Ovary (tissue), 3 donors: Measurements from ENCODE around the gene MAP1B.

Experiments used
- CTCF ChIP-seq, 3 donors: fragments of 450-650 bp in 2 of 3; fragments of 200-600 bp in 1 of 3; IDR thresholded peaks; one replicate each; pipeline versions ENCODE4 v1.5.1 to v1.8.0; 2016 to 2022; ENCODE audit warnings: antibody characterized with exemption in 3 of 3, mild to moderate bottlenecking in 1 of 3
- EP300 ChIP-seq: sonication (generic); formaldehyde crosslinking; IDR thresholded peaks from one replicate; pipeline ENCODE4 v1.6.1; 2017; ENCODE audit warnings: antibody characterized with exemption
- POLR2A ChIP-seq: fragments of 450-650 bp; IDR thresholded peaks from one replicate; pipeline ENCODE4 v1.6.1; 2017; ENCODE audit warnings: antibody characterized with exemption, mild to moderate bottlenecking, moderate library complexity
- donor health status: DM: no; HTN: no; CAD: no.

- TF ChIP-seq CTCF (IDR thresholded peaks at IDR 0.05) (no peak), POLR2A (no peak), EP300 (no peak)
Measured at GRCh38 chr5:72234868-72235267, 127.6 kb downstream of the MAP1B start.
